Bronchial epithelial cell (primary cell): ENCODE results near the gene RNF151. TPM values are rescaled to one million over a fixed set of nuclear protein-coding genes. Genes with fewer than 3 reads are reported as not detected.

Experiments used
- DNase-seq: peaks from one replicate; pipeline ENCODE4 v3.0.0-alpha.2; 2010; ENCODE audit warnings: low read depth
- FAIRE-seq: peaks from 2 replicates; lab custom pipeline; 2011; peaks lifted over from hg19 to GRCh38; lab: Jason Lieb, UNC
- H3K27me3 ChIP-seq: 2 replicates; pipeline ENCODE4 v1.5.1; 2011; ENCODE audit warnings: low read length; ENCODE audit not compliant: control insufficient read depth, insufficient read depth
- H3K36me3 ChIP-seq: 2 replicates; pipeline ENCODE4 v1.5.1; 2011; ENCODE audit warnings: low read length; ENCODE audit not compliant: control insufficient read depth, insufficient read depth
- H3K4me3 ChIP-seq: 2 replicates; pipeline ENCODE4 v1.5.1; 2011; ENCODE audit warnings: mild to moderate bottlenecking, low read depth, low read length, control low read depth
- CTCF ChIP-seq: IDR thresholded peaks from 2 replicates; pipeline ENCODE4 v1.5.1; 2011; ENCODE audit warnings: mild to moderate bottlenecking, moderate library complexity, low read length, control low read depth, inconsistent platforms; ENCODE audit not compliant: insufficient read depth, severe bottlenecking
- total RNA-seq: library from RNA; depleted of rRNA; stranded (reverse); fragments of >200 nt; gene quantifications from 2 replicates; pipeline ENCODE4 v1.2.1, GENCODE V29; 2014

The RNF151 gene
- total RNA-seq, 1 donor from 2014 or later: not detected

DNA sequence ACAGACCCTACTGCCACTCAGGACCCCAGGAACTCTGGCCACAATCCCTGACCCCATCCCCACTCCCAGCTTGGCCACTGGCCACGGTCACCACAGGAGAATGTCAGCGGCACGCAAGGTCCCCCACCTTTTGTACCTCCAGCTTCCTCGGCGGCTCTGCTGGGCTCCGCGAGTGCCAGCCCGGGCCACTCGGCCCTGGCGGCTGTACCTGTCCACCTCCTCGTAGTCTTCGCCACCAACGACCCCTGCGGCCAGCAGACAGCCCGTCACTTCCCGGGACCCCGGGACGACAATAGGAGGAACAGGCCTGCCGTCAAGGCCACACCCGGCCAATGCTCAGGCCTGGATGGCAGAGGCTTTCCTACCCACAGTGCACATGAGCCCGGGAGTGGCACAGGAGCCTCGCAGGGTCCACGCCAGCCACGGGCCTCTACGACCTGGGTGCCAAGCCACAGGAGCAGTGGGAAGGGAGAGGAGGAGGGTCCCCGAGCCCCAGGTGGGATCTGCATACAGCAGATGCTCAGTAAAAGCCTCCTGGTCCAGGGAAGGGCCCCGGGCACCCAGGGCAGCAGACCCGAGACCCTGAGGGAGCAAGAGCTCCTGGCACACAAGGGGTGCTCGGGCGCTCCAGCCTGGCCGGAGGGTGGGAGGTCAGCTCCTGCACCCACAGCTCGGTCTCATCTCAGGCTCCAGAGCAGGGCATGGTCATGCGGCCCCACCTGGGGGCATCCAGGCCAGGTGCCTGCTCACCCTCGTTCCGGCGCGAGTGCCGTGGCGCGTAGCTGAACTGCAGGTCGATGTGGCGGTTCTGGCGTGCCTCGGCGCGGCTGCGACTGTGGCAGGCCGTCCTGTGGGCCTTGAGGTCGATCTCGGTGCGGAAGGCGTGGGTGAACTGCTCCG, 35.0 kb downstream of the RNF151 start:
- Histone ChIP-seq H3K36me3 (peaks cover 64% of the 10 kb centered on the region), H3K27me3 (no peaks in the 10 kb centered on the region), H3K4me3 (no peak overlapping the region)
- no peak for TF ChIP-seq CTCF
- DNase-seq: no peak
- no peak for FAIRE-seq

DNA sequence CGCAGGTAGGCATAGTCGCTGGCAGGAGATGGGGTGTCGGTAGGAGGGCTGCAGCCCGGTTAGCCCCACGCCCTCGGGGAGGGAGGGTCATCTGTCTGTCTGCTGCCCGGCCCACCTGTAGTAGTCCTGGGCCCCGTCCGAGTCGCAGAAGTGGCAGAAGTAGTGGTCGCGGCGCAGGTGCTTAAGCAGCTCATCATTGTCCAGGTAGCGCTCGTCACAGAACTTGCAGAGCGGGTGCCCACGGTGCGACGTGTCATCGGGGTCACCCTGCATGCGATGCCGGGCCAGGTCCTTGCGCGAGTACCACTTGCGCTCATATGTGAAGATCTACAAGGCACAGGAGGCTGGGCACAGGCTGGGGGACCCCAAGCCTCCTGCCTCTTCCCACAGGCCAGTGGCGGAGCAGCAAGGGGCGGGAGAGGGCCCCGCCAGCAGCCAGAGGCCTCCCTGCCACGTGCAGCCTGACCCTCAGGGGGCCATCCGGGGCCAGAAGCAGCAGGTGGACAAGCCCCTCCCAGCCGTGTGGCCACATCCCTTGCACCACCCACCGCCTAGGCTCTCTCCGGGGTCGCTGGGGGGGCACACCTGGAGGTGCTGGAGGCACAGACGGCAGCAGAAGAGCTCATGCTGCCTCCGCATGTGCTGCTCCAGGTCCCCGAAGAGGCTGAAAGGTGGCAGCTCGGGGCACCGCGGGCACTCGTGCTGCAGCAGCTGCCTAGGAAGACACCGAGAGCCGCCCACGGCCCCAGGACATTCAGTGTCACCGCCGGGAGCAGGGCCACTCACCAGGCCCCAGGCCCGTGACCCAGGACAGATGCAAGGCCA, 36.0 kb downstream of the RNF151 start:
- FAIRE-seq: no peak
- peaks cover 64% of the 10 kb centered on the region for H3K36me3 ChIP-seq
- no peaks in the 10 kb centered on the region for H3K27me3 ChIP-seq
- no peak for DNase-seq
- no peak for TF ChIP-seq CTCF
- H3K4me3 ChIP-seq: no peak overlapping the region

DNA sequence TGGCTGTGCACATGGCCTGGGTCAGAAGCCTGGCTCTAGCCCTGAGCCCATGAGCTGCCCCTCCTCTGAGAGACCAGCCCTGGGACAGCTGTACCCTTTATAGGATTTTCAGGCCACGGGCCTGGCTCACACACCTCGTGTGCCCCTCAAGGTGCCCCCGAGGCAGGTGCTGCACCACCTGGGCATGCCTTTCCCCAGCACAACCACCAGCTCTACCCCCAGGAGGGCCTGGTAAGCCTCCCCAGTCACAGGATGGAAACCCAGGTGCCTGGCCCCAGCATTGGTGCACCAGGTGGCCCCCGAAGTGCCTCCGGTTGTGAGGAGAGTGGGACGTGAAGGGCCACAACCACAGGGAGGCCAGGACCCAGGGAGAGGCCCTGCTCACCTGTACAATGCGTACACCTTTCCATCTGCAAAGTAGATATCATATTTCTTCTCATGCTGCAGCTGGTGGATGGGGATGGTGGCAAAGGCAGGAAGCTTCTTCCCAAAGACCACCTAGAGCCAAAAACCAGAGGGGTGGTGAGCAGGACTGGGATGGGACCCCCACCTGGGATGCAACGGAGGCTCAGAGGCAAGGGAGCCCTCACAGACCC, 36.7 kb downstream of the RNF151 start:
- Histone ChIP-seq H3K27me3 (no peaks in the 10 kb centered on the region), H3K36me3 (peaks cover 59% of the 10 kb centered on the region), H3K4me3 (no peak overlapping the region)
- no peak for TF ChIP-seq CTCF
- FAIRE-seq (peak; percentile 7), DNase-seq (no peak)

DNA sequence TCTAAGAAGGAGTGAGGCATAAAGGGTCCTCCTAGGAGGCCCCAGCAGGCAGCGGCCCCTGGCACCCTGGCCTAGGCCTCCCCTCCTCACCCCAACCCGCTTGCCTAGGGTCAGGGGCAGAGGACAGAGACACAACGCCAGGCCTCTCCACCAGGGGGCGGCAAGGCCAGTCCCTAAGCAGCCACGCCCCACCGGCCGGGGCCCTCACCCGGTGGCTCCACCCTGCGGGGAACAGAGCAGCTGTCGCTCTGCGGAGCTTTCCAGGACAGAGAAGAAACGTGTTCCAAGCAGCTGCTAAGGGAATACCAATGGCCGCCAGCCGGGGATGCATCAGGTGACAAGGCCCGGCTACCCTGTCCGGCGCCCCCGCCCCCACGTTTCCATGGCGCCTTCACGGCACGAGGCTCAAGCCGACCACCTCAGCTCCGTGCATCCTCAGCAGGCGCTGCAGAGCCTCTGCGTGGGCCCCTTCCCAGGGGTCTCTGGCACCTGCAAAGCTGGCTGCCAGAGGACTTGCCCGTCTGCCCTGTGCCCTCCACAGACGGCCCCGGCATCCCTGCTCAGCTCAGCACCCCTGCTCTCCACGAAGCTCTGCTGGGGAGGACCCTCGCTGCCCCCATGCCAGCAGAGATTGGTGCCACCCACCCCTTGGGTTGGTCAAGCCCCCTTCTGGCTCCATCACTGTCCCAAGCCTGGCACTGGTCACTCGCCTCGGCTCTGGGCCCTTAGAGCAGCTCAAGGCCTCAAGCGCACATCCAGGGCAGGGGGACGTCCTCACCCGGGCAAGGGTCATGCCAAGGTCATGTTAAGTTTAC, 37.4 kb downstream of the RNF151 start:
- DNase-seq (peak; percentile 69), FAIRE-seq (no peak)
- Histone ChIP-seq H3K4me3 (no peak overlapping the region), H3K36me3 (peaks cover 56% of the 10 kb centered on the region), H3K27me3 (no peaks in the 10 kb centered on the region)
- TF ChIP-seq CTCF: peak; percentile 98

GRCh38 chr16:2004795-2005517, 38.3 kb downstream of the RNF151 start:
- TF ChIP-seq CTCF: no peak
- FAIRE-seq (no peak), DNase-seq (no peak)
- no peak overlapping the region for H3K4me3 ChIP-seq
- peaks cover 51% of the 10 kb centered on the region for H3K36me3 ChIP-seq
- H3K27me3 ChIP-seq: no peaks in the 10 kb centered on the region
